Omental fat pad (tissue), 4 donors: Measurements from ENCODE around the gene HMOX1. TPM values are rescaled to one million over a fixed set of nuclear protein-coding genes. Genes with fewer than 3 reads are reported as not detected.
"Not testable (repeated sequence)": the region's sequence is repeated elsewhere in the genome, so short reads cannot be mapped to it uniquely, and the experiment has no call there.

Experiments used
- ATAC-seq: fragments of 150-250 bp; one replicate; pipeline ENCODE4 v1.9.1; 2016; ENCODE audit warnings: mild to moderate bottlenecking, moderate library complexity; ENCODE audit not compliant: low FRiP score
- DNase-seq: peaks from one replicate; pipeline ENCODE4 v3.0.0-alpha.2; 2019; ENCODE audit warnings: low spot score
- total RNA-seq, 4 donors: library from RNA; depleted of rRNA; stranded (reverse); fragments of >200 nt; gene quantifications; one replicate each; pipeline ENCODE4 v1.1.0, GENCODE V29; 2016
- TF ChIP-seq, protein P1 (sequence below), 3 donors: fragments of 450-650 bp; IDR thresholded peaks; one replicate each; pipeline ENCODE4 v1.5.1; 2016 to 2017; ENCODE audit warnings: antibody characterized with exemption in 3 of 3, mild to moderate bottlenecking in 3 of 3, moderate library complexity in 2 of 3

The HMOX1 gene
- total RNA-seq, 4 donors from 2014 or later = 32.8 to 625 (median 159) TPM

- TF ChIP-seq, protein P1, sequence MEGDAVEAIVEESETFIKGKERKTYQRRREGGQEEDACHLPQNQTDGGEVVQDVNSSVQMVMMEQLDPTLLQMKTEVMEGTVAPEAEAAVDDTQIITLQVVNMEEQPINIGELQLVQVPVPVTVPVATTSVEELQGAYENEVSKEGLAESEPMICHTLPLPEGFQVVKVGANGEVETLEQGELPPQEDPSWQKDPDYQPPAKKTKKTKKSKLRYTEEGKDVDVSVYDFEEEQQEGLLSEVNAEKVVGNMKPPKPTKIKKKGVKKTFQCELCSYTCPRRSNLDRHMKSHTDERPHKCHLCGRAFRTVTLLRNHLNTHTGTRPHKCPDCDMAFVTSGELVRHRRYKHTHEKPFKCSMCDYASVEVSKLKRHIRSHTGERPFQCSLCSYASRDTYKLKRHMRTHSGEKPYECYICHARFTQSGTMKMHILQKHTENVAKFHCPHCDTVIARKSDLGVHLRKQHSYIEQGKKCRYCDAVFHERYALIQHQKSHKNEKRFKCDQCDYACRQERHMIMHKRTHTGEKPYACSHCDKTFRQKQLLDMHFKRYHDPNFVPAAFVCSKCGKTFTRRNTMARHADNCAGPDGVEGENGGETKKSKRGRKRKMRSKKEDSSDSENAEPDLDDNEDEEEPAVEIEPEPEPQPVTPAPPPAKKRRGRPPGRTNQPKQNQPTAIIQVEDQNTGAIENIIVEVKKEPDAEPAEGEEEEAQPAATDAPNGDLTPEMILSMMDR (IDR thresholded peaks at IDR 0.05) = no peak
- ATAC-seq (no peak), DNase-seq (no peak)
Observed at GRCh38 chr22:35431483-35432227, 50.8 kb downstream of the HMOX1 start.

DNA sequence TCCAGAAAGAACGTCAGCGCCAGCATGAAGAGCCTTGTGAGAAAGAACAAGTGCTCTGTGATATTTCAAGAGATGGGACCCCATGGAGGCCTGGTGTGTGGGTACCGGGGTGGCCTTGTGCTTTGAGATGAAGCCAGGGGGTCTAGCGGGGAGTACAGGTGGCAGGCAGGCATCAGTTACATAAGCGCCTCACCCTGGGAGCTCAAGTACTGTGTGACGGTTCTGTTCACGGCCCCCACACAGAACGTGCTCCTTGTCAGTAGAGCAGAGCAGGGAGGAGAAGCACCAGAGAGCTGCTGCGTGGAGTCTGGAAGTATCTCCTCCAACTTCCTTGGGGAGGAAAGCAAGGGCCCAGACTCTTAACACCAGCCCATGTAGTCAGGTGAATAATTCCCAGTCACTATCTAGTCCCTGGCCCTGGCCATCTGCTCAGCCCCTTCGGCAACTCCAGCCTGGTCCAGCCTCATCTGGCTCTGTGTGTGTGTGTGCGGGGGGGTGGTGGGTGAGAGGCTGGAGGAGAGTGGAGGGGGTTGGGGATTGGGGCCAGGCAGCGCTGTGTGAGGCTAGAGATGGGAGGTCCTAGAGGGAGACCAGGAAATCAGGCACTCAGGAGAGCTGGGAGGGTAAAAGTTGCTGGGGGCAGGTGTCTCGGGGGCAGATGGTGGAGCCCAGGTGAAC lies 51.5 kb downstream of the HMOX1 start:
- DNase-seq (no peak), ATAC-seq (no peak)
- TF ChIP-seq, protein P1 (IDR thresholded peaks at IDR 0.05) = no peak

GRCh38 chr22:35434061-35434710 lies 53.3 kb downstream of the HMOX1 start:
- DNase-seq (no peak), ATAC-seq (no peak)
- TF ChIP-seq, protein P1 (IDR thresholded peaks at IDR 0.05) = no peak

DNA sequence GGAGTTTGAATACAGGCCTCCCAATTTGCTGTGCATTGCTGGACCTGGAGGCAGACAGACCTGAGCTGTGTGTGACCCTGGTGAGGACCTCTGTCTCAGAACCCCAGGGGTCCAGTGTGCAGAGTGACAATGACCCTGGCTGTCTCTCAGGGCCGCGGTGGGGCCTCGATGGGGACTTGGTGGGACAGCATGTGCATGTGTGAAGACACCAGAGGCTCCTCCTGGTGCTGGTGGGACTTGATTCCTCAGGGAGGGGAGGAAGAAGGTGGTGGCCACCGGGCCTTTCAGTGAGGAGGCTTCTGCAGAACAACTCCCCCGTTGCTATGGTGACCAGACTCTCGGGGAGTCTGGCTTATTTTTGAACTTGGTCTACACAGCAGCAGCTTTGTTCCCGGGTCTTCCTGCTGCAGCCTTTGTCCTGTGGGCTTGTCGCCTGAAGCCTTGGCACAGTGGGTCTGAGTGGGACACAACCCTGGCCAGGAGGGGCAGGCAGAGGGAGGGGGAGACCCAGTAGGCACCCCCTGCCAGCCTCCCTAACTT lies 54.4 kb downstream of the HMOX1 start:
- ATAC-seq = no peak
- no peak for DNase-seq
- TF ChIP-seq, protein P1 (IDR thresholded peaks at IDR 0.05) = no peak

- no peak for ATAC-seq
- TF ChIP-seq, protein P1 (IDR thresholded peaks at IDR 0.05) = no peak
- DNase-seq = no peak
Observed at GRCh38 chr22:35436421-35436820, 55.5 kb downstream of the HMOX1 start.

DNA sequence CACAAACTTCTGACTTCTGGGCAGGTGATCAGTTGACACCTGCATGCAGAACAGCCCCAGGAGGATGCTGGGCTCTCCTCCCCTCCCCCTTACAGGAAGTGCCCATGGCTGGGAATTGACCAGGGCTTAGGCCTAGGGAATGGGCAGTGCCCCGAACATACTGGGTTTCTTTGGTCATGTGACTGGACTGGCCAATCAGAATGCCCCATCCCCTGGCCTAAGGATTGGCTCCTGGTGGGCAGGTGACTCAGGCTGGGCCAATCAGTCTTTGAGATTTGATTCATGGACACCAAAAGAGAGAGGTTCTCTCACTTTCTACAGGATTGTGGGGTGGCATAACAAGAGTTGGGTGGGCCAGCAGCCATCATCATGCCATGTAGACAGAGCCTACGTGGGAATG lies 56.2 kb downstream of the HMOX1 start:
- TF ChIP-seq, protein P1 (IDR thresholded peaks at IDR 0.05) = no peak
- no peak for ATAC-seq

GRCh38 chr22:35438673-35439364 lies 57.9 kb downstream of the HMOX1 start:
- DNase-seq, ATAC-seq: not testable (repeated sequence)

More for the DNA sequence above, 56.2 kb downstream of the HMOX1 start:
- DNase-seq = no peak
